ENCODE data around the gene MPP1.

The MPP1 gene

GRCh38 chrX:154742613-154743012 lies 62.7 kb downstream of the MPP1 start:
- TF ChIP-seq FOXP2 (optimal IDR thresholded peaks at IDR 0.05; ENCODE audit: borderline replicate concordance, extremely low read depth, extremely low read length, insufficient read depth) (no peak), POLR2AphosphoS5 (IDR thresholded peaks at IDR 0.05; ENCODE audit: low read depth, low read length) (no peak), SIN3A (IDR thresholded peaks at IDR 0.05; ENCODE audit: borderline replicate concordance, insufficient read depth, low read length) (no peak), TAF1 (IDR thresholded peaks at IDR 0.05; ENCODE audit: borderline replicate concordance, insufficient read depth, low read length) (no peak)
- TF ChIP-seq, protein P1, sequence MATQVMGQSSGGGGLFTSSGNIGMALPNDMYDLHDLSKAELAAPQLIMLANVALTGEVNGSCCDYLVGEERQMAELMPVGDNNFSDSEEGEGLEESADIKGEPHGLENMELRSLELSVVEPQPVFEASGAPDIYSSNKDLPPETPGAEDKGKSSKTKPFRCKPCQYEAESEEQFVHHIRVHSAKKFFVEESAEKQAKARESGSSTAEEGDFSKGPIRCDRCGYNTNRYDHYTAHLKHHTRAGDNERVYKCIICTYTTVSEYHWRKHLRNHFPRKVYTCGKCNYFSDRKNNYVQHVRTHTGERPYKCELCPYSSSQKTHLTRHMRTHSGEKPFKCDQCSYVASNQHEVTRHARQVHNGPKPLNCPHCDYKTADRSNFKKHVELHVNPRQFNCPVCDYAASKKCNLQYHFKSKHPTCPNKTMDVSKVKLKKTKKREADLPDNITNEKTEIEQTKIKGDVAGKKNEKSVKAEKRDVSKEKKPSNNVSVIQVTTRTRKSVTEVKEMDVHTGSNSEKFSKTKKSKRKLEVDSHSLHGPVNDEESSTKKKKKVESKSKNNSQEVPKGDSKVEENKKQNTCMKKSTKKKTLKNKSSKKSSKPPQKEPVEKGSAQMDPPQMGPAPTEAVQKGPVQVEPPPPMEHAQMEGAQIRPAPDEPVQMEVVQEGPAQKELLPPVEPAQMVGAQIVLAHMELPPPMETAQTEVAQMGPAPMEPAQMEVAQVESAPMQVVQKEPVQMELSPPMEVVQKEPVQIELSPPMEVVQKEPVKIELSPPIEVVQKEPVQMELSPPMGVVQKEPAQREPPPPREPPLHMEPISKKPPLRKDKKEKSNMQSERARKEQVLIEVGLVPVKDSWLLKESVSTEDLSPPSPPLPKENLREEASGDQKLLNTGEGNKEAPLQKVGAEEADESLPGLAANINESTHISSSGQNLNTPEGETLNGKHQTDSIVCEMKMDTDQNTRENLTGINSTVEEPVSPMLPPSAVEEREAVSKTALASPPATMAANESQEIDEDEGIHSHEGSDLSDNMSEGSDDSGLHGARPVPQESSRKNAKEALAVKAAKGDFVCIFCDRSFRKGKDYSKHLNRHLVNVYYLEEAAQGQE (IDR thresholded peaks at IDR 0.05; ENCODE audit: insufficient read depth in 1 of 2, low read depth in 2 of 2, low read length in 2 of 2): no peak

DNA sequence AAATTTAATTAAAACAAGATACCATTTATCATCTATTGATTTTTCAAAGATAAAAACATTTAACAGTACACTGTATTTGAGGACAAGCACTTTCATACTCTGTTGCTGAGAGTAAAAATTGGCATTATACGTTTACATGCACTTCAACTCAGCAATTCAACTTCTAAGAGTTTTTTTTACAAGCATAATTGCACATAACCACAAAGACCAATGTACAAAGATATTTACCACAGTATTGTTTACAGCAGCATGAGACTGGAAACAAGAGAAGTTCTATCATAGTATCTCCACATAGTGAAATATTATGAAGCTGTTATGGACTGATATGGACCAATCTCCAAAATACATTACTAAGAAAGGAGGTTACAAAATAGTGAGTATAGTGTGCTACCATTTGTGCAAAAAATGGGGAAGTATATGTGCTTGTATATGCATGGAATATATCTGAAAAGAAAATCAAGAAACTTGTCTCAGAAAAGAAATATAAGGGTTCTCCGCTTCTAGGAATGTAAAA lies 65.3 kb downstream of the MPP1 start:
- TF ChIP-seq, protein P1 (IDR thresholded peaks at IDR 0.05; ENCODE audit: insufficient read depth in 1 of 2, low read depth in 2 of 2, low read length in 2 of 2): no peak
- no peak for TF ChIP-seq POLR2AphosphoS5 (IDR thresholded peaks at IDR 0.05; ENCODE audit: low read depth, low read length)
- no peak for TF ChIP-seq TAF1 (IDR thresholded peaks at IDR 0.05; ENCODE audit: borderline replicate concordance, insufficient read depth, low read length)
- no peak for TF ChIP-seq SIN3A (IDR thresholded peaks at IDR 0.05; ENCODE audit: borderline replicate concordance, insufficient read depth, low read length)
- TF ChIP-seq FOXP2 (optimal IDR thresholded peaks at IDR 0.05; ENCODE audit: borderline replicate concordance, extremely low read depth, extremely low read length, insufficient read depth): no peak

- TF ChIP-seq, protein P1 (IDR thresholded peaks at IDR 0.05; ENCODE audit: insufficient read depth in 1 of 2, low read depth in 2 of 2, low read length in 2 of 2): no peak
- TF ChIP-seq FOXP2 (optimal IDR thresholded peaks at IDR 0.05; ENCODE audit: borderline replicate concordance, extremely low read depth, extremely low read length, insufficient read depth) (no peak), TAF1 (IDR thresholded peaks at IDR 0.05; ENCODE audit: borderline replicate concordance, insufficient read depth, low read length) (no peak), SIN3A (IDR thresholded peaks at IDR 0.05; ENCODE audit: borderline replicate concordance, insufficient read depth, low read length) (no peak), POLR2AphosphoS5 (IDR thresholded peaks at IDR 0.05; ENCODE audit: low read depth, low read length) (no peak)
These were observed 67.1 kb downstream of the MPP1 start for GRCh38 chrX:154738011-154738738.

GRCh38 chrX:154737136-154737535 lies 68.1 kb downstream of the MPP1 start:
- no peak for TF ChIP-seq SIN3A (IDR thresholded peaks at IDR 0.05; ENCODE audit: borderline replicate concordance, insufficient read depth, low read length)
- TF ChIP-seq POLR2AphosphoS5 (IDR thresholded peaks at IDR 0.05; ENCODE audit: low read depth, low read length): no peak
- TF ChIP-seq, protein P1 (IDR thresholded peaks at IDR 0.05; ENCODE audit: insufficient read depth in 1 of 2, low read depth in 2 of 2, low read length in 2 of 2): no peak
- TF ChIP-seq TAF1 (IDR thresholded peaks at IDR 0.05; ENCODE audit: borderline replicate concordance, insufficient read depth, low read length): no peak
- no peak for TF ChIP-seq FOXP2 (optimal IDR thresholded peaks at IDR 0.05; ENCODE audit: borderline replicate concordance, extremely low read depth, extremely low read length, insufficient read depth)

Measured in PFSK-1 (cell line).